Endodermal cell (in vitro differentiated cells): ENCODE data around the gene ADGRD1. TPM values are rescaled to one million over a fixed set of nuclear protein-coding genes. Genes with fewer than 3 reads are reported as not detected.

Experiments used
- DNase-seq: peaks from one replicate; pipeline ENCODE4 v3.0.0-alpha.2; 2017
- H3K27ac ChIP-seq: 2 replicates; pipeline ENCODE4 v1.5.1; 2013; ENCODE audit warnings: mild to moderate bottlenecking, low read depth, low read length, moderate library complexity
- H3K27me3 ChIP-seq: 2 replicates; pipeline ENCODE4 v1.6.1; 2013; ENCODE audit warnings: mild to moderate bottlenecking, low read length, moderate library complexity; ENCODE audit not compliant: insufficient read depth, control insufficient read depth, poor library complexity, severe bottlenecking
- H3K36me3 ChIP-seq: 2 replicates; pipeline ENCODE4 v1.7.0; 2013; ENCODE audit warnings: mild to moderate bottlenecking, low read length, moderate library complexity; ENCODE audit not compliant: control insufficient read depth, insufficient read depth
- H3K4me1 ChIP-seq: one replicate; pipeline ENCODE4 v1.7.0; 2013; ENCODE audit warnings: low read length; ENCODE audit not compliant: control insufficient read depth, insufficient read depth
- H3K4me3 ChIP-seq: 2 replicates; pipeline ENCODE4 v1.5.1; 2013; ENCODE audit warnings: mild to moderate bottlenecking, low read length, moderate library complexity
- H3K9ac ChIP-seq: 2 replicates; pipeline ENCODE4 v1.6.1; 2013; ENCODE audit warnings: mild to moderate bottlenecking, low read length, moderate library complexity; ENCODE audit not compliant: poor library complexity, severe bottlenecking; ENCODE audit errors: extremely low read depth
- H3K9me3 ChIP-seq: 2 replicates; pipeline ENCODE4 v1.6.1; 2013; ENCODE audit warnings: mild to moderate bottlenecking, low read length, moderate library complexity; ENCODE audit not compliant: control insufficient read depth
- H3K27ac Mint-ChIP-seq: 2 replicates; pipeline ENCODE4 v1.8.0; 2020; ENCODE audit warnings: mixed read lengths
- H3K27me3 Mint-ChIP-seq: 2 replicates; pipeline ENCODE4 v1.8.0; 2021; ENCODE audit warnings: mild to moderate bottlenecking, mixed read lengths; ENCODE audit not compliant: insufficient read depth
- H3K36me3 Mint-ChIP-seq: 2 replicates; pipeline ENCODE4 v1.8.0; 2020; ENCODE audit warnings: low read depth, mixed read lengths
- H3K4me1 Mint-ChIP-seq: 2 replicates; pipeline ENCODE4 v1.8.0; 2020; ENCODE audit warnings: mixed read lengths
- H3K4me3 Mint-ChIP-seq: 2 replicates; pipeline ENCODE4 v1.8.0; 2020; ENCODE audit warnings: mild to moderate bottlenecking, moderate library complexity, mixed read lengths
- H3K9me3 Mint-ChIP-seq: 2 replicates; pipeline ENCODE4 v1.8.0; 2020; ENCODE audit warnings: mild to moderate bottlenecking, mixed read lengths
- WGBS, 2 experiments: methylation state at CpG; one replicate each; pipeline versions ENCODE4 v1.1.5 to v1.1.7; 2013; ENCODE audit warnings: missing lambda C conversion rate in 2 of 2, mixed read lengths in 1 of 2; ENCODE audit not compliant: insufficient coverage in 1 of 2, insufficient read length in 1 of 2; 5-methylcytosine and 5-hydroxymethylcytosine counted together
- total RNA-seq, 2 donors: library from RNA; stranded (reverse); fragmentation: NEBNext Ultra II Directional in 1 of 2; extraction: Animal tissue kit (Norgen Biotek cat#: 25700) in 1 of 2; gene quantifications; 2 replicates in 1 of 2; 3 replicates in 1 of 2; pipeline ENCODE4 v1.2.1, GENCODE V29; 2021
- TF ChIP-seq, protein P1 (sequence below): fragments of 200-600 bp; sonication (generic); conservative IDR thresholded peaks from 2 replicates; pipeline ENCODE4 v1.5.0; 2021; ENCODE audit warnings: antibody characterized with exemption, mild to moderate bottlenecking

ADGRD1 gene
- total RNA-seq, 2 donors from 2014 or later, result 1.3 to 2.9 TPM

DNA sequence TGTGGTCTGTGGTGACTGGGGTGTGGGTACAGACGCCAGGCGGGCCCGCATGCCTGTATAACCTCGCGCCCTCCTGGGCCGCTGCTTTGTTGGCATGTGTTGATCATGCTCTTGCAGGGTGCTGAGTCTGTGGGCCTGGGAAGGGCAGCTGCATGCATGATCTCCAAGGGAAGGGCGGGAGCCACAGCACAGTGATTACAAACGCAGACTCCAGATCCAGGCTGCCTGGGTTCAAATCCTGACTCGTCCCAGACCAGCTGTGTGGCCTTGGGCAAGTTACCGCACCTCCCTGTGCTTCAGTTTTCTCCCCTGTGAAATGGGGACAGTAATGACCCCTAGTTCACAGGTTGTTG, 24.0 kb downstream of the ADGRD1 start:
- Mint-ChIP-seq H3K27ac (no peak overlapping the region), H3K9me3 (no peaks in the 10 kb centered on the region), H3K36me3 (no peaks in the 10 kb centered on the region), H3K4me3 (no peak overlapping the region), H3K4me1 (no peaks in the 10 kb centered on the region), H3K27me3 (peaks cover 2% of the 10 kb centered on the region)
- no peak overlapping the region for H3K27ac ChIP-seq
- no peaks in the 10 kb centered on the region for H3K4me1 ChIP-seq
- no peaks in the 10 kb centered on the region for H3K9me3 ChIP-seq
- TF ChIP-seq, protein P1, sequence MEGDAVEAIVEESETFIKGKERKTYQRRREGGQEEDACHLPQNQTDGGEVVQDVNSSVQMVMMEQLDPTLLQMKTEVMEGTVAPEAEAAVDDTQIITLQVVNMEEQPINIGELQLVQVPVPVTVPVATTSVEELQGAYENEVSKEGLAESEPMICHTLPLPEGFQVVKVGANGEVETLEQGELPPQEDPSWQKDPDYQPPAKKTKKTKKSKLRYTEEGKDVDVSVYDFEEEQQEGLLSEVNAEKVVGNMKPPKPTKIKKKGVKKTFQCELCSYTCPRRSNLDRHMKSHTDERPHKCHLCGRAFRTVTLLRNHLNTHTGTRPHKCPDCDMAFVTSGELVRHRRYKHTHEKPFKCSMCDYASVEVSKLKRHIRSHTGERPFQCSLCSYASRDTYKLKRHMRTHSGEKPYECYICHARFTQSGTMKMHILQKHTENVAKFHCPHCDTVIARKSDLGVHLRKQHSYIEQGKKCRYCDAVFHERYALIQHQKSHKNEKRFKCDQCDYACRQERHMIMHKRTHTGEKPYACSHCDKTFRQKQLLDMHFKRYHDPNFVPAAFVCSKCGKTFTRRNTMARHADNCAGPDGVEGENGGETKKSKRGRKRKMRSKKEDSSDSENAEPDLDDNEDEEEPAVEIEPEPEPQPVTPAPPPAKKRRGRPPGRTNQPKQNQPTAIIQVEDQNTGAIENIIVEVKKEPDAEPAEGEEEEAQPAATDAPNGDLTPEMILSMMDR, result no peak
- H3K27me3 ChIP-seq, result no peaks in the 10 kb centered on the region
- H3K9ac ChIP-seq, result no peak overlapping the region
- no peaks in the 10 kb centered on the region for H3K36me3 ChIP-seq
- DNase-seq, result no peak
- no peak overlapping the region for H3K4me3 ChIP-seq
- 94 to 98% methylated on average over 7 to 10 of the region's 10 CpGs for WGBS, 2 experiments

DNA sequence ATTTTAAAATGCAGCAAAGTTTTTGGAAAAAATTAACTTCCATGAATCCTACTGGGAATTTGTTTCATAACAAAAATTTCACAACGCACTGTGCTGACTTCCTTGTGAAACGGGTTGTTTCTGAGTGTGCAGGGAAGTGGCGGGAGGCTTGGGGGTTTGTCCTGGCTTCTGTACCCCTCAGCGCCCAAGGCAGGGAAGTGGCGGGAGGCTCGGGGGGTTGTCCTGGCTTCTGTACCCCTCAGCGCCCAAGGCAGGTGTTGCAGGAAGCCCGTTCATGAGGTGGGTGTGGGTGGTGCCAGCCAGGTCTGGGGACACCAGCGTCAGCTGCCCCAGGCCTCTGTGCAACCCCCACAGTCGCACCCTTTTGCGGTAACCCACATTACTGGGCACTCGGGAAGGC, 25.1 kb downstream of the ADGRD1 start:
- peak; percentile 31 for DNase-seq
- Mint-ChIP-seq H3K27me3 (peaks cover 2% of the 10 kb centered on the region), H3K27ac (no peak overlapping the region), H3K4me3 (no peak overlapping the region), H3K9me3 (no peaks in the 10 kb centered on the region), H3K36me3 (no peaks in the 10 kb centered on the region), H3K4me1 (no peaks in the 10 kb centered on the region)
- Histone ChIP-seq H3K4me3 (no peak overlapping the region), H3K4me1 (no peaks in the 10 kb centered on the region), H3K9me3 (no peaks in the 10 kb centered on the region), H3K9ac (no peak overlapping the region), H3K36me3 (no peaks in the 10 kb centered on the region), H3K27me3 (no peaks in the 10 kb centered on the region), H3K27ac (no peak overlapping the region)
- WGBS, 2 experiments, result 88 to 92% methylated on average over 7 to 12 of the region's 12 CpGs
- TF ChIP-seq, protein P1, result no peak

DNA sequence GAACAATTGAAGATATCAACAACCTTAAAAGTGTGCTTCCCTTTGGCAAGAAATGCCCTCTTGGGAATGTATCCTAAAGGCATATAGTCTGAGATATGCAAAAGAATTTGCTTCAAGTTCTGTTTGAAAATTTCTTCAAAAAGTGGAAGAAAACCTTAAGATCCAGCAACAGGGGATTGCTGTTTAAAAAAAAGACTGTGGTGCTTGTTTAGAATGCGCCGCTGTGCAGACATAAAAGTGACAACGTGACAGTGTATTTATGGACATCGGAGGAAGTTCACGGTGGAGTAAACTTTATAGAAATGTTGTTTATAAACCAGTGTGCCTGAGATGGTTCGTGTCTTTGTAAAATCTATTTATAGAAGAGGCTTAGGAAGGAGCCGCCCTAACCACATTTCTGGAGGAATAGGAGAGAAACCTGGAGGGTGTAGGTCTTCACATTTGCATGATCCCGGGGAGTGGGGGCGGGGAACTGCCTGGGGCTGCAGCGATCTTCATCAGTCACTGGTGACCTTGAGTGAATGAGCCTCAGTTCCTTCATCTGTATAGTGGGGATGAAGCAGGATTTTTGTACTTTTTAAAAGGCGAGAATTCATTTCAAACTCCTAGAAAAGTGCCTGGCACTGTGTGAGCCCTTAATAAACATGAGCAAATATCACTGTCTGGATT, 27.5 kb downstream of the ADGRD1 start:
- Histone ChIP-seq H3K9me3 (no peaks in the 10 kb centered on the region), H3K27me3 (no peaks in the 10 kb centered on the region), H3K4me1 (no peaks in the 10 kb centered on the region), H3K27ac (no peak overlapping the region), H3K36me3 (no peaks in the 10 kb centered on the region), H3K4me3 (no peak overlapping the region), H3K9ac (no peak overlapping the region)
- no peaks in the 10 kb centered on the region for H3K36me3 Mint-ChIP-seq
- H3K27me3 Mint-ChIP-seq, result peaks cover 3% of the 10 kb centered on the region
- DNase-seq, result peak; percentile 41
- WGBS, 2 experiments, result 78 to 83% methylated on average over 10 to 11 of the region's 11 CpGs
- no peak overlapping the region for H3K4me3 Mint-ChIP-seq
- H3K4me1 Mint-ChIP-seq, result no peaks in the 10 kb centered on the region
- TF ChIP-seq, protein P1, result no peak
- H3K27ac Mint-ChIP-seq, result no peak overlapping the region
- H3K9me3 Mint-ChIP-seq, result no peaks in the 10 kb centered on the region
